HG03558 (cell line): ENCODE data around the gene NPDC1.
A peak's percentile ranks its signal among the peaks of the same experiment; 100 is the strongest.

Source experiments
- ATAC-seq: cut with Tn5 transposase; IDR thresholded peaks from one replicate; pipeline ENCODE4 v1.9.1; 2021; ENCODE audit warnings: moderate number of reproducible peaks; ENCODE audit not compliant: unreplicated experiment; ENCODE audit errors: extremely low read depth

The NPDC1 gene

DNA sequence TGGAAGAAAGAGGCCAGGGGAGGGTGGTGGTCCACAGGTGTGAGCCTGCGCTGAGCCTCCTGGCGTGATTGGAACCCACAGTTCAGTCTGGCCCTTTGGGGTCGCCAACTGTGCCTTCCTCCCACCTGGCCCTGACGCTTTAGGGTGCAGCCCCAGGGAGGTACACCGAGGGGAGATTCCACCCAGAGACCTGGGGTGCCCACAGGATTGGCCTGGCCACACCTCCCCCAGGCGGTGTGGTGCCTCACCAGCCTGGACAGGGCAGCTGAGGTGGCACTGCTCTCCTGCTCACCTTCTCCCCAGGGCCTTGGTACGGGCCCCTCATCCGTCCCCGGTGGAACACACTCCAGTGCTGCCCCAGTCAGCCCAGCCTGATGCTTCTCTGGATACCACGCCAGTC, 48.6 kb downstream of the NPDC1 start:
- no peak for ATAC-seq

DNA sequence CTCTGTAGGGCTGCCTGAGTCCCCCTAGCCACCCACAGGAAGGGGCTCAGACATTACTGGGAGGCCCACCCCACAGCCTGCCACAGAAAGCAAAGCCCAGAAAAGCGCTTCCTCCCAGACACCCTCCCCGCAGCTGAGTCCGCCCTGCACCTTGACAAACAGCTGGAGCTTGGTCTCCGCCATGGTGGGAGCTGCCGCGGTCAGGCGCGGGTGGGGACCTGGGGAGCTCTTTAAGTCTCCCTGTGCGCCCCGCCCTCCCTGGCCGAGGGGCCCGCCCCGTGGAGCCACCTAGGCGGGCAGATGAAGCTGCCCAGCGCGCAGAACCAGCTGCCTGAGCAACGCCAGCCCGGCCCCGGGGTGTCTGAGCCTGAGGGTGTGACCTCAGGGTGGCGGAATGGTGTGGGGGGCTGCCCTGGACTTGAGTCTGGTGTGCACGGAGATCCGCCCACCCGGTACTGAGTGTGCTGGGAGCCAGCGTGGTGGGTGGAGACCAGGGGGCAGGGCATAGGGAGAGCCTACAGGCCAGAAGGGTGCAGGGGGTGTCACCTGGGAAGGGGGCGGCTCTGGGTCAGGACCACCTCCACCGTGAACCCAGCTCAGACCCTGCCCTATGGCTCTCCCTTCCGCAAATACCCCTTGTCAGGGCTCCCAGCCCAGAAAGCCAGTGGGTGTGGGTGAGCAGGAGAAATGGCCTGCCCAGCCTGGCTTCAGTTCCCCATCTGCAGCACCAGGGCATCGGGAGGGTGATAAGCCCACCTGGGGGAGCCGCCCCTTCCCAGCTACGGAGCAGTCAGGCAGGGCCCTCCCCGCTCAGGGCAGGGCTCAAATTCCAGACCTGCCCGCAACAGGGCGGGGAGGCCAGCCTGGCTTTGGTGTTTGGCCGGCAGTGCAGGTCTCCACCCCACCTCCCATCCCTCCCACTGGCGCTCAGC, 49.4 kb downstream of the NPDC1 start, which contains the start of gene CLIC3:
TSS of gene CLIC3 (minus strand) at position 208 of the 932 bp plus-strand sequence. CDS start at position 183, 25 bp downstream.
- ATAC-seq: no peak

DNA sequence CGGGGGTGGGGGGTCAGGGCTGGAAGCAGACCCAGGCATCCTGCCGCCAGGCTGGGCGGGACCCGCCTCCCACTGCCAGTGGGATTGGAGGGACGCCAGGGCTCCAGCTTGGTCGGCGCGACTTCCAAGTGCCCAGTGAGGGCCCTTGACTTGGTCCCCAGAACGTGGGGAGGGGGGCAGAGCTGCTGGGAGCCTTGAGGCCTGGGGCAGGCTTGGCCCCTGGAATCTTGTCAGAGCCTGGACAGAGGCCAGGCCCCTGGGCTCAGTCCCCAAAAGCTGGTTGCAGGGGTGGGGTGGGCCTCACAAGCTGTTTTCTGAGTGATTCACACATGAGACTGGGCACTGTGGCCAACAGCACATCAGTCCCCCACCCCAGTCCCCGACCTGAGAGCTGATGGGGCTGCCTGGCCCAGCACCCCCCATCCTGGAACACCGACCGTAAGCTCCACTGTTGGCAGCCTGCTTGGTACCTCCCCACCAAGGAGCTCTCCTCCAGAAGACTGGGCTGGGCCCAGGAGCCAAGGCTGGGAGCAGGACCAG, 50.1 kb downstream of the NPDC1 start:
- ATAC-seq: no peak

DNA sequence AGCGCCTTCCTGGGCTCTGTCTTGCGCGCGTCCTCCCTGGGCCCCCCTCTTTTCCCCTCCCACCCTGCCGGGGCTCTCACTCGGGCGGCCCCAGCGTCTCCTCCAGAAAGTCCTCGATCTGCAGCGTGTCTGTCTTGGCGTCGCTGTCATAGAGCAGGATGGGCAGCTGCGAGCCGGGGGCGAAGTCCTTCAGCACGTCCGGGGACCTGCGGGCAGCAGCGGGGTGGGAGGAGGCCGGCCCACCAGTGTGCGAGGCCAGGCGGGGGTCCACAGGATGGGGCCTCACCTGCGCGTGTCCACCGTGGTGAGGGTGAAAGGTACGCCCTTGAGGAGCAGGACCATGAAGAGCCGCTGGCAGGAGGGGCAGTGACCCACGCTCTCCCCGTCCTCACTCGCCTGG, 50.6 kb downstream of the NPDC1 start:
- no peak for ATAC-seq

DNA sequence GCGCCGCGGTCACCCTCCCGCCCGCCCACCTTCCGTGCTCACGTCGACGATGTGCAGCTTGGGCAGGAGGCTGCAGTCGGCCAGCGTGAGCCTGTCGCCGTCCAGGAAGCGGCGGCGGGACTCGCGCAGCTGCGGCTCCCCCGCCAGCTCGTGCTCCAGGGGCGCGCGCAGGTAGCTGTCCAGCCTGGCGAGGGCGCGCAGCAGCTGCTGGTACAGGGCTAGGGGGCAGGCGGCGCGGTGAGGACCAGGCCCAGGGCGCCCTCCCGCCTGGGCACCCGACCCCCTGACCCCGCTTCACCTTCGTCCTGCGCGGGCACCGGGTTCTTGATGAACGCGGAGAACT, 51.1 kb downstream of the NPDC1 start:
- ATAC-seq: no peak

DNA sequence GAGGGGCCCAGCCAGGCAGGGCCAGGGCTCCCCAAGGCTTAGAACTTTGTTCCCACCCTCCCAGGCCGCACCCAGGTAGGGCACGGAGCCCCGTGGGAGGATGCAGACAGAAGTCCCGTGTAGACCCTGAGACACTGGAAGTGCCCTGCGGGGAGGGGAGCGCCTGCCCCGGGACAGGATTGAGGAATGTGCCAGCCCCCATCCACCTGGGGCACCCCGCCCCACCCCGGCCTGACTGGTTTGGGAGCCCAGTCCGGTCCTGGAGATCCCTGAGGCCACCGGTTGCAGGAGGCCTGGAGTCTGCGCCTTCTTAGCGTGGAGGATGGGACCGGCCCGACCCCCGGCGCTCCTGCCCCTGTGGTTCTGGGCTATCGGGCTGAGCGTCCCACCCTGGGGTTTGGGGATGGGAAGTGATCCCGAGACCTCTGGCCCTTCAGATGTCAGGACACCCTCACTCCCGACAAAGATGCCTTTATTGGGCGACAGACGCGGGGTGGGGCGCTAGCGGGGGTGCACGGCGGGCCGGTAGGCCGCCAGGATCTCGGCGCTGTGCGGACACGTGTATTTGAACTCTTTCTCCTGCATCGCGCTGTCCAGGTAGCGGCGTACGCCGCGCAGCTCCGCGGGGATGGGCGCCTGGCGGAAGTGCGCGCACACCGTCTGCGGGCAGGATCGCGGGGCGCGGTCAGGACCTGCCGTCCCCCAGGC, 51.6 kb downstream of the NPDC1 start:
- no peak for ATAC-seq

DNA sequence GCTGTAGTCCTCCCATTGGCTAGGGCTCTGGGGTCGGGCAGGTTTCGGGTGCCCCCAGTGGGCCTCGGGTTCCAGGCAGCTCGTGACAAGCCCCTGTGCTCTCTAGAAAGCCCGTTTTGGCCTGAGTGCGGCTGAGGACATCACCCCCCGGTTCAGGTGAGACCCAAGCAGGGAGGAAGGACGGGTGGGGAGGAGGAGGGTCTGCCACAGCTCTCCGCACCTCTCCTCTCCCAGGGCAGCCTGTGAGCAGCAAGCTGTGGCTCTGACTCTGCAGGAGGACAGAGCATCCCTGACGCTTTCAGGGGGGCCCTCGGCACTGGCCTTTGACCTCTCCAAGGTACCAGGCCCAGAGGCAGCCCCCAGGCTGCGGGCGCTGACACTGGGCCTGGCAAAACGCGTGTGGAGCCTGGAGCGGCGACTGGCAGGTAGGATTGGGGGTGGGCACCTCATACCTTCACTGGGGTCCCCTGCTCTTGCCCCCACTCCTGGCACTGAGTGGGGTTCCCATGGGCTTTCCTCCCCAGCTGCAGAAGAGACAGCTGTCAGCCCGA, 53.1 kb downstream of the NPDC1 start:
- ATAC-seq: no peak

DNA sequence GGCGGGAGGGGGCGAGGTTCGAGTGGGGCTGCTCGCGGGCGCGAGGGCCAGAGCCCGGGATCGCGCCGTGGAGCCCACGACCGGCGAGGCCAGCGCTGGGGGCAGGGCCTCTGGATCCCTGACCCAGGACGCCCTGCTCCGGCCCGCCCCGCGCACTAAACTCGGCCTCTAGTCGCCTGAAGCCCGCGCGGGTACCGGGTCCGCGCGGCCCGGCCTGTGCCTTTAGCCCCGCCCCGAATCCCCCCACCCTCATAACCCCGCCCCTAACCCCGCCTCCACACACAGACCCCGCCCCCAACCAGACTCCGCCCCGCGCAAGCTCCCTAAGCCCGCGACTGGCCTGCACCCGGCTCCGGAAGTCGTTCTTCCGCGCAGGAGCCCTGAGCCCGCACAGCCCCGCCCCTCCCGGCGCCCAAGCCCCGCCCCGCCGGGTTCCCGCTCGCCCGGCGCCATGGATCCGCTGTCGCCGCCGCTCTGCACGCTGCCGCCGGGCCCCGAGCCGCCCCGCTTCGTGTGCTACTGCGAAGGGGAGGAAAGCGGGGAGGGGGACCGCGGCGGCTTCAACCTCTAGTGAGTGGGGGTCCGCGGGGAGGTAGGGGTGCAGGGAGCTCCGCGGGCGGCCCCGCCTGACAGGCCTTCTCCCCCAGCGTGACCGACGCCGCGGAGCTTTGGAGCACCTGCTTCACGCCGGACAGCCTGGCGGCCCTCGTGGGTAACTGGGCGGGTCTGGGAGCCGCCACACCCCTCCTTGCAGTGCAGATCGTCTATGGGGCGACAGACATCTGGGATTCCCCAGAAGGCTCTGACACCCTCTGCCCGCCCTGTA, 53.8 kb downstream of the NPDC1 start, which contains the start of gene PAXX:
TSS of gene PAXX (plus strand) at position 430 of the 826 bp plus-strand sequence. CDS start at position 452, 22 bp downstream.
- peak; percentile 61 for ATAC-seq

DNA sequence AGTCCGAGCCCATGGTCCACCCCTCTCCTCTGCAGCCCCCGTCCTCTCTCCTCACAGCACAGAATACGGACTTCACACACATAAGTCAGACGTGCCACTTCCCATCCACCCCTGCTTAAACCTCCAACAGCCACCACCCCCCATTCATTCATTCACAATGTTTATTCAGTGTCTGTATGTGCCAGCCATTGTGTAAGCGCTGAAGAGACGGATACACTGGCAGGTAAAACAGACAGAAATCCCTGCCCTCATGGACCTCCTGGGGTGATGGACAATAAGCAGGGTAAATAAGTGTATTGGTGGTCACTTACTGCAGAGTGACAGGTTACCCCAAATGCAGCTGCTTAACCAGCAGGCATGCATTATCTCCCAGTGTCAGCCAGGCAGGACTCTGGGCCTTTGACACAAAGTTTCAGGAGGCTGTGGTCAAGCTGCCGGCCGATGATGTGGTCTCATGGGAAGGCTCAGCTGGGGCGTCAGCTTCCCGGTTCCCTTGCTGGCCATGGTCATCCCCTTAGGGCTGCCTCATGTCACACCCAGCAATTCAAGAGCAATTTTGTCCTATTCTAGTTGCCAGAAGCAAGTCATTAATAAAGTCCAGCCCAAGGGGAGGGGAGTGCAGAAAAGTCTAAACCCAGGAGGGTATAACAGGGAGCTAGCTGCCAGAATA, 55.6 kb downstream of the NPDC1 start:
- ATAC-seq: no peak
